Upper lobe of left lung (tissue), 4 donors: ENCODE measurements around the gene XPO6.

Experiments used
- CTCF ChIP-seq, 6 experiments: fragments of 450-650 bp in 4 of 6; fragments of 200-600 bp in 2 of 6; sonication (generic) in 2 of 6; IDR thresholded peaks; one replicate each; pipeline ENCODE4 v1.5.1; 2016 to 2019; ENCODE audit warnings: antibody characterized with exemption in 6 of 6
- EP300 ChIP-seq, 4 donors: sonication (generic); formaldehyde crosslinking; IDR thresholded peaks; one replicate each; pipeline ENCODE4 v1.5.1; 2017; ENCODE audit warnings: antibody characterized with exemption in 4 of 4, control low read depth in 2 of 4

GRCh38 chr16:28183930-28184329, 27.8 kb downstream of the XPO6 start:
- no peak for TF ChIP-seq CTCF (IDR thresholded peaks at IDR 0.05)
- TF ChIP-seq EP300 (IDR thresholded peaks at IDR 0.05): no peak
